SIG-M5 (cell line): ENCODE results near the gene INSC.

ENCODE experiments used
- DNase-seq: peaks from one replicate; lab custom pipeline; 2025; lab: John Stamatoyannopoulos, UW

The INSC gene

GRCh38 chr11:15189641-15190365, 75.1 kb downstream of the INSC start:
- no peak for DNase-seq

GRCh38 chr11:15190611-15191010, 75.9 kb downstream of the INSC start:
- DNase-seq, result no peak

- DNase-seq, result no peak
Observed at GRCh38 chr11:15192005-15192556, 77.4 kb downstream of the INSC start.

- DNase-seq, result no peak
Observed at GRCh38 chr11:15194671-15195415, 80.1 kb downstream of the INSC start.

GRCh38 chr11:15195454-15196200, 80.9 kb downstream of the INSC start:
- DNase-seq, result no peak

- DNase-seq, result no peak
Observed at GRCh38 chr11:15196704-15197103, 82.0 kb downstream of the INSC start.

- DNase-seq, result no peak
Observed at GRCh38 chr11:15197696-15198095, 83.0 kb downstream of the INSC start.

GRCh38 chr11:15198284-15198683, 83.6 kb downstream of the INSC start:
- no peak for DNase-seq

- no peak for DNase-seq
Observed at GRCh38 chr11:15199693-15200092, 85.0 kb downstream of the INSC start.

- DNase-seq, result no peak
Observed at GRCh38 chr11:15200696-15201095, 86.0 kb downstream of the INSC start.

- no peak for DNase-seq
Observed at GRCh38 chr11:15201586-15201985, 86.9 kb downstream of the INSC start.

GRCh38 chr11:15202626-15203025, 87.9 kb downstream of the INSC start:
- DNase-seq, result no peak

GRCh38 chr11:15204711-15205110, 90.0 kb downstream of the INSC start:
- DNase-seq, result no peak

- no peak for DNase-seq
Observed at GRCh38 chr11:15206791-15207190, 92.1 kb downstream of the INSC start.

GRCh38 chr11:15208378-15209222, 93.9 kb downstream of the INSC start:
- DNase-seq, result no peak

GRCh38 chr11:15212876-15213275, 98.2 kb downstream of the INSC start:
- DNase-seq, result no peak

- no peak for DNase-seq
Observed at GRCh38 chr11:15213471-15214231, 98.9 kb downstream of the INSC start.

- no peak for DNase-seq
Observed at GRCh38 chr11:15215005-15215404, 100.3 kb downstream of the INSC start.

- no peak for DNase-seq
Observed at GRCh38 chr11:15216678-15217077, 102.0 kb downstream of the INSC start.

GRCh38 chr11:15217416-15217815, 102.7 kb downstream of the INSC start:
- DNase-seq, result no peak

- no peak for DNase-seq
Observed at GRCh38 chr11:15222777-15223176, 108.1 kb downstream of the INSC start.
